Coronary artery (tissue), 2 donors: Measurements from ENCODE around the gene CCDC148.

ENCODE experiments used
- DNase-seq: peaks from one replicate; pipeline ENCODE4 v3.0.0-alpha.2; 2017; ENCODE audit warnings: low spot score
- H3K27ac ChIP-seq, 2 donors: fragments of 200-600 bp; sonication (generic); one replicate each; pipeline ENCODE4 v1.5.1; 2016 to 2019
- H3K4me3 ChIP-seq: fragments of 200-600 bp; sonication (generic); 2 replicates; pipeline ENCODE4 v1.5.1; 2016; ENCODE audit warnings: mild to moderate bottlenecking, moderate library complexity
- CTCF ChIP-seq: fragments of 200-600 bp; sonication (generic); IDR thresholded peaks from one replicate; pipeline ENCODE4 v1.5.1; 2019; ENCODE audit warnings: antibody characterized with exemption

Gene CCDC148

GRCh38 chr2:158395166-158395565 is 61.4 kb downstream of the CCDC148 start:
- no peak for DNase-seq
- H3K27ac ChIP-seq, result no peak overlapping the region
- H3K4me3 ChIP-seq, result no peak overlapping the region
- no peak for TF ChIP-seq CTCF

GRCh38 chr2:158394453-158394852 is 62.1 kb downstream of the CCDC148 start:
- Histone ChIP-seq H3K27ac (no peak overlapping the region), H3K4me3 (no peak overlapping the region)
- no peak for DNase-seq
- TF ChIP-seq CTCF, result no peak

- DNase-seq, result no peak
- TF ChIP-seq CTCF, result no peak
- no peak overlapping the region for H3K27ac ChIP-seq
- H3K4me3 ChIP-seq, result no peak overlapping the region
Measured at GRCh38 chr2:158393886-158394285, 62.7 kb downstream of the CCDC148 start.

GRCh38 chr2:158392687-158393086 is 63.9 kb downstream of the CCDC148 start:
- no peak overlapping the region for H3K27ac ChIP-seq
- no peak for TF ChIP-seq CTCF
- no peak overlapping the region for H3K4me3 ChIP-seq
- no peak for DNase-seq

- no peak overlapping the region for H3K4me3 ChIP-seq
- H3K27ac ChIP-seq, result no peak overlapping the region
- no peak for DNase-seq
- no peak for TF ChIP-seq CTCF
Measured at GRCh38 chr2:158391876-158392275, 64.7 kb downstream of the CCDC148 start.

- DNase-seq, result no peak
- Histone ChIP-seq H3K27ac (no peak overlapping the region), H3K4me3 (no peak overlapping the region)
- no peak for TF ChIP-seq CTCF
Measured at GRCh38 chr2:158391361-158391760, 65.2 kb downstream of the CCDC148 start.

GRCh38 chr2:158388159-158388558 is 68.4 kb downstream of the CCDC148 start:
- no peak overlapping the region for H3K27ac ChIP-seq
- no peak for TF ChIP-seq CTCF
- H3K4me3 ChIP-seq, result no peak overlapping the region
- no peak for DNase-seq
